ENCODE results near the gene CKS1B.
A peak's percentile ranks its signal among the peaks of the same experiment; 100 is the strongest.
"Not testable (repeated sequence)": the region's sequence is repeated elsewhere in the genome, so short reads cannot be mapped to it uniquely, and the experiment has no call there.

CKS1B gene

GRCh38 chr1:154964359-154964758 is 10.1 kb upstream of the CKS1B start:
- DNase-seq (ENCODE audit: low read depth) = no peak

DNA sequence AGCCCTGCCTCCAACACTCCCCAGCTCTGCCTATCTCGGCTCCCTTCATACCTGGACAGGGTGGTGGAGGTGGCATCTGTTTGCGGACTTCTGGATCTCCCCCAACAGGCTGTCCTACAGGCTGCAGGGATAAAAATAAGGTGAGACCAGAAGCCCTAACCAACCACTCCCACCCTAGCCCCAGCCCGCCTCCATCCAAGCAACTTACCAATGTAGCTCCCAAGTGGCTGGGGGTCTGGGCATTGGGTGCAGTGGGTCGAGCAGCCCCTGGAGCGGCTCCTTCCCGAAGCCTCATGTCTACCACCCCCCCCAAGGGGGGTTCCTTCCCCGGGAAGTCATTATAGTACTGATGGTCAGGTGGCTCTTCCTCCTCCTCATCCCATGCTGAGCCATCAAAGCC is 8.4 kb upstream of the CKS1B start:
- DNase-seq (ENCODE audit: low read depth) = no peak

GRCh38 chr1:154967331-154967950 is 7.0 kb upstream of the CKS1B start:
- no peak for DNase-seq (ENCODE audit: low read depth)

DNA sequence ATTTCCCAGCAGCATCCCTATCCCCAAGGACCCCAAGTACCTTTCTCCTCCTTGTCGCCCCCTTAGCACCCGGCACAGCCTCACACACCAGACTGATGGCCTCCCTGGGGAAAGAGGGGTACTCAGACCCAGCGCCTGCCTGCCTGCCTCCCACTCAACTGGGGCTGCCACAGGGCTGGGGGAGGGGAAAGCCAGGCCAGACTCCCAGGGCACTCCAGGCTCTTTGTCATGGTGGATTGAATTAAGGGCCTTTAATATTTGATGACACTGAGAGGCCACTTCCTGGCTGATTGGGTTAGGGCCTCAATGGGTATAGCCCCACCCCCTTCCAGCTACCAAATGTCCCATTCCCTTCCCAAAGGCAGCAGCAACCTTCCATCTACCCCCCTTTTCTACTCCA is 5.8 kb upstream of the CKS1B start:
- no peak for DNase-seq (ENCODE audit: low read depth)

- DNase-seq (ENCODE audit: low read depth) = no peak
These were observed 5.2 kb upstream of the CKS1B start for GRCh38 chr1:154969246-154969645.

DNA sequence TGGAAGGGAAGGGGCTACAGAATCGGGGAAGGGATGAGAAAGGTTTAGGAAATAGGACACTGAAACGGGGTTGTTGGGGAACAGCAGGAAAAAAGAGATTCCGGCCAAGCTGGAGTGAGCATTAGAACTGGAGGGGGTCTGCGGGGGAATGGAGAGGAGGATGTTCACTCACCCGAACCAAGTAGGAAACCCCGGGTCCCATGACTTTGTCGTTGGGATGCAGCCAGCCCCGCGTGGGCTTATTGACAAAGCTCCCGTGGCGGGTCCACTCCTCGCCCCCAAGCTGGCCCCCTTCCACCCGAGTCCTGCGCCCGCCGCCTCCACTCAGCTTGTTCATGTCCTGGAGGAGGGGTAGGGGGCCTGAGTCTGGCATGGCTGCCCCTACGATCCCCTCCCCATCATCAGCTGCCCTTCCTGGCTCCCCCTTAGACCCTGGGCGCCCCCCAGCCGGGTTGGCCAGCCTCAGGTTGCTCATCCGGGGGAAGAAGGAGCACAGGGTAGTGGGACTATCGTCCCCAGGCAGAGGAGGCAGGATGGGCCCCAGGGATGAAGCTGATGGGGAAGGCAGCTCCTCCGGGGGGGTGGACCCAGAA is 4.5 kb upstream of the CKS1B start:
- DNase-seq (ENCODE audit: low read depth) = no peak

DNA sequence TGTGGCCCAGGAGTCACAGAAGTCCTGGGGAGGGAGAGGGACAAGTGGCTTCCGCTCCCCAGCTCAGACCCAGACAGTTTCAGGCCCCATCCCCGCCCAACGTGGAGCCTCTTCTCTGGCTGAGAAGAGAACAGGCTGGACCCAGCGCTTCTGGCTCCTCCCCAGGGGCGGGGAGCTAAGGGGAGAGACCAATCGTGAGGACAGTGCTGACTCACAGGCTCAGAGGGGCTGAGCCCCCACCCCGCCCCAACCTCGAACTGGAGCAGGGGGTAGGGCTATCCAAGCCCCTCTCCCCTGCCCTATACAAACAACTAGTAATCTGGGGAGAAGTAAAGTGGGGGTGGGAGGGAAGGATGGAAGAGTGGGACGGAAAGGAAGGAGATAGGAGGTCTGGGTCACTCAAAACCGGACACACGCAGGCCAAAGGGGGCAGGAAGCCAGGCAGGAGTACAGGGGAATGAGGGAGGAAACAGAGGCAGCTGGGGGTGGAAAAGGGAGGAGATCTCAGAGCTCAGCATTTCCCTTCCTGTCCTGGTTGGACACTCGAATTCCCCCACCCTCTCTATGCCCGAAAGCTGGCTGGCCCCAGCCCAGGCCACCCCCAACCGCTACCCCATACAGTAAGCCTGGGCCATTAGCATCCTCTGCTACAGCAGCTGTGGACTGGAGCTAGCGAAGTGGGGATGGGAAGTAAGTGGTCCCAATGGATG is 3.7 kb upstream of the CKS1B start, which contains the start of gene SHC1:
Gene SHC1 (minus strand): TSS at position 117 of the 710 bp plus-strand sequence. CDS start 221 bp downstream, outside the sequence.
- peak; percentile 70 for DNase-seq (ENCODE audit: low read depth)

- DNase-seq (ENCODE audit: low read depth) = no peak
These were observed 3.0 kb upstream of the CKS1B start for GRCh38 chr1:154971341-154971998.

DNA sequence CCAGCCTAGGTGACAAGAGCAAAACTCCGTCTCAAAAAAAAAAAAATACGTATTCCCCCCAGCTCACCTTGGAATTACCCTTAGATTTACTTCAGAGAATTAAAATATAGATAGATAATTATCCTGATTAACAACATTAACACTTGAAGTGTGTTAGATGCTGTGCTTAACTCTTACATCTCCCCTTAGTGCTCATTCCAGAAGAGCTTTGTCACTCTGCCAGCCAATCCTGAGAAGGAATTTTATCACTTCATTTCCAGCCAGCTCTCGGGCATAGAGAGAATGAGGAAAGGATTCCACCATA is 2.3 kb upstream of the CKS1B start:
- DNase-seq (ENCODE audit: low read depth) = no peak

DNA sequence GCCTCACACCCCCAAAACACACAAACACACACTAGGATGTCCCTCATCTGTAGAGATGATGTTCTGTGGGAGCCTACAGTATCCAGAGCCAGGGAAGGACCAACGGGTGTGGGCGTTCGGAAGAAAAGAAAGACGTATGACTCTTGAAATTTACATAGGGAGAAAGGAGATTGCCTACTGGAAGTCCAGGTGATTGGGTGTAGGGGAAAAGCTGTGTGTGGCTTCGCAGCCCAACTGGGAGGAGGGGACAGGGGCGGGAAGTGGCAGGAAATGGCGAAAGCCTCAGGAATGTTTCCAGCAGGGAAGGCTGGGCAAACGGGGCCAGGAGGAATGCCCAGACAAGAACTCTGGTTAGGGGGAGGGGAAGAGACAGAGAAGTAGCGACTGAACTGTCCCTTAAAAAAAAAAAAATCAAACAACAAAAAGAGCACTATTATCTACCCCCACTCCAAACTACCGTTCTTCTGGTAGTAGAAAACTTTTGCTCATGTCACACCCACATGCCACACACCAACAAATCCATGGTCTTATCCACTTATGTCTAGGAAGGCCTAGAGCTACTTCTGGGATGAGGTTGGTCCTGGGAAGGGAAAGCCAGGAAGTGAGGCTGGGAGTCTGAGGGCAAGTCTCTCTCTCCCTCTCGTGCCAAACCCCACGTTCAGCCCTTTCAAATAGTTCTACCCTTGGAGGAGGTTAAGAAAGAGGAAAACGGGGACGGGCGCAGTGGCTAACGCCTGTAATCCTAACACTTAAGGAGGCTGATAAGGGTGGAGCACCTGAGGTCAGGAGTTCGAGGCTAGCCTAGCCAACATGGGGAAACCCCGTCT is 1.8 kb upstream of the CKS1B start:
- peak; percentile 86 for DNase-seq (ENCODE audit: low read depth)

DNA sequence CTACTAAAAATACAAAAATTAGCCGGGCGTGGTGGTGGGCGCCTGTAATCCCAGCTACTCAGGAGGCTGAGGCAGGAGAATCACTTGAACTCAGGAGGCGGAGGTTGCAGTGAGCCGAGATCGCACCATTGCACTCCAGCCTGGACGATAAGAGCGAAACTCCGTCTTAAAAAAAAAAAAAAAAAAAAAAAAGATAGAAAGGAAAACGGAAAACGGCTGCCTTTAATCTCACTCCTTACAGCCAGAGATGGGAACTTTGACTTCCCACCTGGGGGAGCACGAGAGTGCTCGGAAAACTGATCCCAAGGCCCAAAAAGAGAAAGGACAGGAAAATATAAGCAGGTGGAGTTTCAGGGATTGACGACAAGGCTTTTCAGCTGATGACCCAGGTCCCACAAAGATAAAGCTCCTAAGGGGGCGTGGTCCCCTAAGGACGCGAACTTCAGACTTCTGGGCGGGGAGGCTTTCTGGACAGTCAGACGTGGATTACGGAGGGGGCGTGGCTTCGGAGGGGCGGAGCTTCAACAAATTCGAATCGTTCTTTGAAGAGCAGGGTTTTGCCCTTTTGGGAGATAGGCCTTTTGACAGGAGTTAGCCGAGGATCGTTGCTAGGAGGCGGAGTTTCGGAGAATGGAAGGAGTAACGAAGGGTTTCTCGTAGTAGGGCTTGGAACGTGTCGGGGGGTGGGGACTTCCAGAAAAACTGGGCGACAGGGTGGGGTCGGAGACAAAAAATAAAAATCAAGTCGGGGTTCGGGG is 958 bp upstream of the CKS1B start:
- peak; percentile 92 for DNase-seq (ENCODE audit: low read depth)

GRCh38 chr1:154974808-154975408 is 427 bp downstream of the CKS1B start:
- DNase-seq (ENCODE audit: low read depth) = no peak

GRCh38 chr1:154975409-154976059 is 1.1 kb downstream of the CKS1B start:
- DNase-seq (ENCODE audit: low read depth) = no peak

- not testable (repeated sequence) for DNase-seq (ENCODE audit: low read depth)
These were observed 3.3 kb downstream of the CKS1B start for GRCh38 chr1:154977762-154978161.

DNA sequence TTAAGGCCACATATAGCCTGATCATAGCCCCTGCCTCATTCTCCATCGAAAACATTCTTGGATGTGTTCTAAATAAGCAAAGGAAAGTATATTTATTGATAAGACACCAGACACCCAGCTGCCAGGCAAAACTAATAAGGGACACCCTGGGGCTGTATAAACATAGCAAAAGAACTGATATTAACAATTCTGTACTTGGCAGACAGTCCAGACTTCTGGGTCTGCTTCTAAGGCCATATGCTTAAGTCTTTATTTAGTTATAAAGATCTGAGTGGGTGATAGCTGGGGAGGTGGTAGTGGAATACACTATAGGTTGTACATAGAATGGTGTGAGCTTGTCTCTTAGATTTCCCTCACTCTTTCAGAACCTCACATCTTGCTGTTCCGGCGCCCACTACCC is 3.9 kb downstream of the CKS1B start:
- DNase-seq (ENCODE audit: low read depth) = no peak

GRCh38 chr1:154982341-154982740 is 7.9 kb downstream of the CKS1B start:
- DNase-seq (ENCODE audit: low read depth) = no peak

DNA sequence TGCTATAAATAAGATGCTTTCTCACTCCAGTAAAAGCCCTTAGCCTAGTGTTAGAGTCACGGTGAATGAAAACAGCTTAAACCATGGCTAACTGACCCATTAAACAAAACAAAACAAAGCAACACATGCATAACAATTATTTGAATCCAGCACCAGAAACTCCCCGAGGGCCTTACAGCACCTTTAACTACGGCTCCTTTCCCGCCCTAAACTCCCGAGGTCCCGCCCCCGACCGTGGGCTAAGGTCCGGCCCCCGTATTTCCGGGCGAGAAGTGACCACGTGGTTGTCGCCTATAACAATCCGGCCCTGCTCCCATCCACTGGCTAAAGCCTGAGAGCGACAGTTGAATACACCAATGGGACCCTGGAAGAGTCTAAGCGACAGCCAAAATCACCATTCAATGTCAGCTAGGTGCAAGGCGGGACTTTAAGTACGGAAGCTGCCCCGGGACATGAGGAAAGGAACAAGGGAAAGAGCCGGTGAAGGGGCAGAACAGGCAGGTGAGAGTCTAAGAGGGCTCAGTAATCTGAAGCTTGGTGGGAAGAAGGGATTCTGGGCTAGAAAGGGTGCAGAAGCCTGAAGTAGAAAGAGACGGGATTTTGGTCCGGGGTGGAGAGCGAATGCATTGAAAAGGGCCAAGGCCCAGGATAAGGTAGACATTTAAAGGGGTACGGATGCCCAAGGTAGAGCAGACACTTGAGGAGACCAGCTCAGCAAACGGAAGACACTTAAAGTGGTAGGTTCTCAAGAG is 8.6 kb downstream of the CKS1B start, which contains the start of gene FLAD1:
Gene FLAD1 (plus strand): TSS at position 448 of the 752 bp plus-strand sequence. CDS start 351 bp downstream, outside the sequence.
- peak; percentile 99 for DNase-seq (ENCODE audit: low read depth)

DNA sequence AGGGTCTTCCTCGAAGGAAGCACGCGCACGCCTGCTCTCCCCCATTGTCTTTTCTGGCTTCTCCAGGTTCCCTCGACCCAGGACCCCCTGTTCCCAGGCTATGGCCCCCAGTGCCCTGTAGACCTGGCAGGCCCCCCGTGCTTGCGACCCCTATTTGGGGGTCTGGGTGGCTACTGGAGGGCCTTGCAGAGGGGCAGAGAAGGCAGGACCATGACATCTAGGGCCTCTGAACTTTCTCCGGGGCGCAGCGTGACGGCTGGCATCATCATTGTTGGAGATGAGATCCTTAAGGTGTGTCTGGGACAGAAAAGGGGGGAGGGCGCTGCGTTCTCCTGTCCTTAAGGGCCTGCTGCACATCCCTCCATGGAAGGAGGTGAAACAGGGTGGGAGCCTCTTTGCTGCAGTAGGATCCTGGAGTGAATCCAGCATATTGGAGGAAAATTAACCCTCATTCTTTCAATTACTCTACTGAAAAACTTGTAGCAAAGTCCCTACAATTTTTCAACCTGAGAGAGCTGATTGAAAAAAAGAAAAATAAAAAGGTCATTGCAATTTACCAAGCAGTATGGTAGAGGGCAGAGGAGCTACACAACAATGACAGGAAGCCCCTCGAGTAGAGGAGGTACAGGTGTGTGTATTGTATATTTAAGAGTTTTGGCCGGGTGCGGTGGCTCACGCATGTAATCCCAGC is 9.4 kb downstream of the CKS1B start:
- DNase-seq (ENCODE audit: low read depth) = no peak

GRCh38 chr1:154986736-154987135 is 12.3 kb downstream of the CKS1B start:
- DNase-seq (ENCODE audit: low read depth) = not testable (repeated sequence)

Data from non-pigmented ciliary epithelial cell (primary cell).